ENCODE data around the gene TSPAN11.
"Not testable (repeated sequence)": the region's sequence is repeated elsewhere in the genome, so short reads cannot be mapped to it uniquely, and the experiment has no call there.

The TSPAN11 gene

GRCh38 chr12:31002999-31003398 lies 76.5 kb downstream of the TSPAN11 start:
- DNase-seq (ENCODE audit: low read depth), result no peak

- DNase-seq (ENCODE audit: low read depth), result no peak
These were observed 77.5 kb downstream of the TSPAN11 start for GRCh38 chr12:31003861-31004640.

GRCh38 chr12:31004666-31005065 lies 78.1 kb downstream of the TSPAN11 start:
- no peak for DNase-seq (ENCODE audit: low read depth)

- DNase-seq (ENCODE audit: low read depth), result no peak
These were observed 78.9 kb downstream of the TSPAN11 start for GRCh38 chr12:31005256-31005943.

GRCh38 chr12:31005944-31006361 lies 79.4 kb downstream of the TSPAN11 start:
- DNase-seq (ENCODE audit: low read depth), result no peak

- DNase-seq (ENCODE audit: low read depth), result no peak
These were observed 80.0 kb downstream of the TSPAN11 start for GRCh38 chr12:31006416-31007152.

GRCh38 chr12:31007153-31007495 lies 80.6 kb downstream of the TSPAN11 start:
- DNase-seq (ENCODE audit: low read depth), result no peak

- no peak for DNase-seq (ENCODE audit: low read depth)
These were observed 81.2 kb downstream of the TSPAN11 start for GRCh38 chr12:31007636-31008175.

- no peak for DNase-seq (ENCODE audit: low read depth)
These were observed 81.8 kb downstream of the TSPAN11 start for GRCh38 chr12:31008241-31008761.

- DNase-seq (ENCODE audit: low read depth), result no peak
These were observed 82.7 kb downstream of the TSPAN11 start for GRCh38 chr12:31008961-31009840.

- no peak for DNase-seq (ENCODE audit: low read depth)
These were observed 83.4 kb downstream of the TSPAN11 start for GRCh38 chr12:31009976-31010375.

GRCh38 chr12:31011336-31011735 lies 84.8 kb downstream of the TSPAN11 start:
- DNase-seq (ENCODE audit: low read depth), result no peak

- no peak for DNase-seq (ENCODE audit: low read depth)
These were observed 85.4 kb downstream of the TSPAN11 start for GRCh38 chr12:31011746-31012566.

GRCh38 chr12:31012567-31012891 lies 86.0 kb downstream of the TSPAN11 start:
- DNase-seq (ENCODE audit: low read depth), result not testable (repeated sequence)

GRCh38 chr12:31015215-31015614 lies 88.7 kb downstream of the TSPAN11 start:
- no peak for DNase-seq (ENCODE audit: low read depth)

- DNase-seq (ENCODE audit: low read depth), result no peak
These were observed 89.5 kb downstream of the TSPAN11 start for GRCh38 chr12:31016057-31016456.

- DNase-seq (ENCODE audit: low read depth), result no peak
These were observed 91.0 kb downstream of the TSPAN11 start for GRCh38 chr12:31017535-31017934.

- no peak for DNase-seq (ENCODE audit: low read depth)
These were observed 91.7 kb downstream of the TSPAN11 start for GRCh38 chr12:31018106-31018789.

- no peak for DNase-seq (ENCODE audit: low read depth)
These were observed 92.4 kb downstream of the TSPAN11 start for GRCh38 chr12:31018790-31019505.
